Cardiac muscle cell (in vitro differentiated cells and primary cell): Measurements from ENCODE around the gene DDR2. TPM values are rescaled to one million over a fixed set of nuclear protein-coding genes. Genes with fewer than 3 reads are reported as not detected.
A peak's percentile ranks its signal among the peaks of the same experiment; 100 is the strongest.

ENCODE experiments used
- DNase-seq, 2 donors: peaks; one replicate each; pipeline versions ENCODE4 v3.0.0 to v3.0.0-alpha.2; 2010 to 2017; ENCODE audit warnings: low read depth in 1 of 2, low spot score in 1 of 2
- H3K27ac ChIP-seq: fragments of 200-600 bp; sonication (generic); 2 replicates; pipeline ENCODE4 v1.5.1; 2016
- H3K27me3 ChIP-seq: fragments of 200-600 bp; sonication (generic); 2 replicates; pipeline ENCODE4 v1.6.0; 2016; ENCODE audit warnings: control low read depth
- H3K36me3 ChIP-seq: fragments of 200-600 bp; sonication (generic); 2 replicates; pipeline ENCODE4 v1.5.1; 2016; ENCODE audit warnings: control low read depth
- H3K4me1 ChIP-seq: fragments of 200-600 bp; sonication (generic); 2 replicates; pipeline ENCODE4 v1.8.1; 2017; ENCODE audit warnings: low read depth, mild to moderate bottlenecking, mixed run types
- H3K4me3 ChIP-seq: fragments of 200-600 bp; sonication (generic); 2 replicates; pipeline ENCODE4 v1.5.1; 2016; ENCODE audit warnings: mild to moderate bottlenecking
- H3K9me3 ChIP-seq: fragments of 200-600 bp; sonication (generic); 2 replicates; pipeline ENCODE4 v1.5.1; 2017; ENCODE audit warnings: low read depth, mild to moderate bottlenecking, control low read depth
- polyA plus RNA-seq: library from polyadenylated mRNA; unstranded; fragments of >200 nt; fragmentation: Nextera tagmentation; extraction: Ambion mirVana; gene quantifications from 2 replicates; pipeline ENCODE4 v1.2.1, GENCODE V29; 2016
- total RNA-seq: library from RNA; depleted of rRNA; stranded (reverse); fragments of >200 nt; gene quantifications from 2 replicates; pipeline ENCODE4 v1.2.3, GENCODE V29; 2016
- TF ChIP-seq, protein P1 (sequence below): IDR thresholded peaks from 2 replicates; pipeline ENCODE4 v1.5.1; 2012; ENCODE audit warnings: low read depth, mild to moderate bottlenecking, low read length

DDR2 gene
- total and polyA plus RNA-seq, 2 experiments from 2014 or later = 1.3 to 1.4 TPM

DNA sequence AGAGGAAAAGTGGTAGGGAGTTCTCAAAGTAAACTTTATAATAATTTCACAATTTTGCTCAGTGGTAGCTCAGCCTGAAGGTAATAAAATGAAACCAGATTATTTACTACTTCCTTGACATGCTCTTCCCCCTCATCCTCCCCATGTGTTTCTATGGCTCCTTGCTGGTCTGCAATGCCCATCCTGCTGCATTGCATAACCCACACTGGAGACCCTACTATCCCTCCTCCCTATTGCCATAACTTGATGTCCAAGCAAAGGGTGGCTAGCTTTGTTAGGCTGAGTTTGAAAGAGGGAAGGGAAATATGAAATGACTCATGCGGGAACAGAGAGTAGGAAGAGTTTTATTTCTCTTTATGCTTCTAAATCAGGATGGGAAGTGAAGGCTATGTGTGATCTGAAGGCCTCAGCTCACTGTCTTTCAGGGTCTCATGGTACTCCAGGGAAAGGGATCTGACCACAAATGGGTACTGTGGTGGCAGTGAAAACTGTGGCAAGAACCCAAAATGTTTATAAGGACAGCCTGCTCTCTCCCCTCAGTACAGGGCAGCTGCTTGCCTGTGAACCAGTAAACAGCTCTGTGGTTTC lies 121.8 kb downstream of the DDR2 start:
- TF ChIP-seq, protein P1, sequence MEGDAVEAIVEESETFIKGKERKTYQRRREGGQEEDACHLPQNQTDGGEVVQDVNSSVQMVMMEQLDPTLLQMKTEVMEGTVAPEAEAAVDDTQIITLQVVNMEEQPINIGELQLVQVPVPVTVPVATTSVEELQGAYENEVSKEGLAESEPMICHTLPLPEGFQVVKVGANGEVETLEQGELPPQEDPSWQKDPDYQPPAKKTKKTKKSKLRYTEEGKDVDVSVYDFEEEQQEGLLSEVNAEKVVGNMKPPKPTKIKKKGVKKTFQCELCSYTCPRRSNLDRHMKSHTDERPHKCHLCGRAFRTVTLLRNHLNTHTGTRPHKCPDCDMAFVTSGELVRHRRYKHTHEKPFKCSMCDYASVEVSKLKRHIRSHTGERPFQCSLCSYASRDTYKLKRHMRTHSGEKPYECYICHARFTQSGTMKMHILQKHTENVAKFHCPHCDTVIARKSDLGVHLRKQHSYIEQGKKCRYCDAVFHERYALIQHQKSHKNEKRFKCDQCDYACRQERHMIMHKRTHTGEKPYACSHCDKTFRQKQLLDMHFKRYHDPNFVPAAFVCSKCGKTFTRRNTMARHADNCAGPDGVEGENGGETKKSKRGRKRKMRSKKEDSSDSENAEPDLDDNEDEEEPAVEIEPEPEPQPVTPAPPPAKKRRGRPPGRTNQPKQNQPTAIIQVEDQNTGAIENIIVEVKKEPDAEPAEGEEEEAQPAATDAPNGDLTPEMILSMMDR = no peak
- Histone ChIP-seq H3K36me3 (no peaks in the 10 kb centered on the region), H3K27me3 (no peaks in the 10 kb centered on the region)

DNA sequence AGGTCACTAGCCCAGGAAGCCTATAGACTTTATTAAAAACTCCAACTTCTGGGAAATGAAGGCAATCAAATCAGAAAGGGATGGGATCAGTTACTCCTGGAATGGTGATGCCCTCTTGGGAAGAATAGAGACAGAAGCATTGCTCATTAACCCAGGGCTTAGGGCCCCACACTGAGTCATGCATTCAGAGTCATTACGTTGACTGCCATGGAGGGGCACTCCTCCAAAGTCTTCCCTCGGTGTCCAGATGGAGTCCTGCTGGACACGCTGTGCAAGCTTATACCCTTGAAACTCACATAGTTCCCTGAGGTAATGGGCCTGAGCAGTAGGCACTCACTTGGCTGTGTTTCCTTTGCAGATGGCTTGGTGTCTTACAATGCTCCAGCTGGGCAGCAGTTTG lies 123.0 kb downstream of the DDR2 start:
- no peaks in the 10 kb centered on the region for H3K9me3 ChIP-seq
- H3K4me1 ChIP-seq = no peaks in the 10 kb centered on the region
- DNase-seq = no peak
- H3K36me3 ChIP-seq = no peaks in the 10 kb centered on the region
- TF ChIP-seq, protein P1 = no peak
- H3K27me3 ChIP-seq = no peaks in the 10 kb centered on the region
- no peak overlapping the region for H3K4me3 ChIP-seq
- no peak overlapping the region for H3K27ac ChIP-seq

More for the DNA sequence above, 121.8 kb downstream of the DDR2 start:
- H3K4me3 ChIP-seq = no peak overlapping the region
- no peak overlapping the region for H3K27ac ChIP-seq
- no peak for DNase-seq
- no peaks in the 10 kb centered on the region for H3K9me3 ChIP-seq
- H3K4me1 ChIP-seq = no peaks in the 10 kb centered on the region

DNA sequence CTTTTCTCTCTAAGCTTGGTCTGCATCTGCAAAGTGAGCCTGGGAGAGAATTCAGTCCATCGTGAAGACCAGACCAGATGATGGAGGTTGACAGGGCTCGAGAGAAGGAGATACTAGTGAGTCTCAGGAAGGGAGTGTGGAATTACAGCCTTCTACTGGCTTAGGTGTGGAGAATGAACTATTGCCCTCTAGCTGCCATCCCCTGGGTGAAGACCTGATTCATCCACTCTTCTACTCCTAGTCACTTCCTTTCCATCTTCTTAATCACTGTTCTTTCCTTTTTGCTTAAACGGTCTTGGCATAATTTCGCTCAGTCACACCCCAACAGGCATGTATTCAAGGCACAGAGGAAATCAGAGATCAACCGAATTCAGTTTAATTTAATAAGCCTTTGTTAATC lies 124.3 kb downstream of the DDR2 start:
- H3K36me3 ChIP-seq = no peaks in the 10 kb centered on the region
- no peaks in the 10 kb centered on the region for H3K27me3 ChIP-seq
- TF ChIP-seq, protein P1 = no peak
- H3K27ac ChIP-seq = no peak overlapping the region
- DNase-seq = peak in 1 of 2 donors; percentile 7
- no peaks in the 10 kb centered on the region for H3K9me3 ChIP-seq
- no peak overlapping the region for H3K4me3 ChIP-seq
- H3K4me1 ChIP-seq = no peaks in the 10 kb centered on the region

DNA sequence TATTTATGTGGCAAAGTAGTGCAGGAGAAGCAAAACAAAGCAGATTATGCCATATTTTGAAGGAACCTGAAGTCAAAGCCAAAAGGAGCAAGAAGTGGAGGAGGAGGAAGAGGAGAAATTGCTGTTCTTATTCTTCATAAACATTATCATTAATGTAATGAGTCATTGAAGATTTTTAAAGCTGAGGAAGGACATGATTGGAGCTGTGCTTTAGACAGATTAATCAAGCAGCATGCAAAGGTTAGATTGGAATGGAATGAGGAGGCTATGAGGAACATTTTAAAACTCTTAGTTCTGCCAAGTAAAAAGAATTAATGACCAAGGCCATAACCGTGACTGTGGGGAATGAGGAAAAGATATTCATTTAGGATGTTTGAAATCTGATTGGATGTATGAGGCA lies 125.2 kb downstream of the DDR2 start:
- Histone ChIP-seq H3K27ac (no peak overlapping the region), H3K36me3 (no peaks in the 10 kb centered on the region), H3K9me3 (no peaks in the 10 kb centered on the region), H3K4me1 (no peaks in the 10 kb centered on the region), H3K4me3 (no peak overlapping the region), H3K27me3 (no peaks in the 10 kb centered on the region)
- DNase-seq = peak in 1 of 2 donors; percentile 6
- TF ChIP-seq, protein P1 = no peak

DNA sequence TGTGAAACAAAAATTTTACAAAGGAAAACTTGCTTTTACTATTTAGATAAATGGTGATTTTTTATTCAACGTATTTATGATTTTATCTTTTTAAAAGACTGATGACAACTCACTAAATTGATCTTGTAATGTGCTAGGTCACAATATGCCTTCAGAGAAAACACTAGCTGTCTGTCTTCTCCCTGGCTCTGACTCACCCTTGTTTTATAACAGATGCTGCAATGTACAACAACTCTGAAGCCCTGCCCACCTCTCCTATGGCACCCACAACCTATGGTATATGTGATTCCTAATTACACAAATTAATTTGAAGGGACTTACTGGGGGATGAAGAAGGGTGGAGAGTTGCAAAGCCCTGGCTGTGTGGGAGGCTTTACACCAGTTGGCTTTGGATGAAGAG lies 133.5 kb downstream of the DDR2 start:
- Histone ChIP-seq H3K4me3 (no peak overlapping the region), H3K36me3 (no peaks in the 10 kb centered on the region), H3K9me3 (no peaks in the 10 kb centered on the region), H3K27ac (no peak overlapping the region), H3K27me3 (no peaks in the 10 kb centered on the region), H3K4me1 (peaks cover 2% of the 10 kb centered on the region)
- no peak for DNase-seq
- TF ChIP-seq, protein P1 = no peak
